SK-N-MC (cell line): ENCODE measurements around the gene ADGRL3.

Experiments used
- EZH2 ChIP-seq: fragments of 200-600 bp; sonication (generic); IDR thresholded peaks from one replicate; pipeline ENCODE4 v1.6.1; 2017; ENCODE audit warnings: antibody characterized with exemption
- POLR2AphosphoS5 ChIP-seq: IDR thresholded peaks from 2 replicates; pipeline ENCODE4 v1.6.1; 2012; ENCODE audit warnings: mild to moderate bottlenecking, low read depth, low read length, borderline replicate concordance

DNA sequence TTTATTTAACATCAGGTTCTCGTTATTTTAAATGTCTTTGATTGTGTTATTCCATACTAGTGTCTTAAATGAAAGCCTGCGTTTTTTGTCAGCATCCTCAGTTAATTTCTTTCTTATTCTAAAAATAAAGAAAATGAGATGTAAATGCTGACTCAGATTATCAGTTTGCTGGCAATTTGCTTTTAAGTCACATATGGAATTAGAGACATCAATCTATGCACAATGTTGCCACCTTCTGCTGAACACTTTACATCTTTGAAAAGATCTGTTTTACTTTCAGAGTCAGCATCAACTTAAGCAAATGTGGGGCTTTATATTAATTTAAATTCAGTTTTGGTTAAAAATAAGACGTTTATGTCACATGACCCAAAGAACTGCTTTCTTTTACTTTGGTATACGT is 99.2 kb downstream of the ADGRL3 start:
- TF ChIP-seq EZH2 (no peak), POLR2AphosphoS5 (no peak)
